ENCODE measurements around the gene KIF26B. TPM values are rescaled to one million over a fixed set of nuclear protein-coding genes. Genes with fewer than 3 reads are reported as not detected.

KIF26B gene
- total RNA-seq, 2 experiments from 2014 or later = not detected

DNA sequence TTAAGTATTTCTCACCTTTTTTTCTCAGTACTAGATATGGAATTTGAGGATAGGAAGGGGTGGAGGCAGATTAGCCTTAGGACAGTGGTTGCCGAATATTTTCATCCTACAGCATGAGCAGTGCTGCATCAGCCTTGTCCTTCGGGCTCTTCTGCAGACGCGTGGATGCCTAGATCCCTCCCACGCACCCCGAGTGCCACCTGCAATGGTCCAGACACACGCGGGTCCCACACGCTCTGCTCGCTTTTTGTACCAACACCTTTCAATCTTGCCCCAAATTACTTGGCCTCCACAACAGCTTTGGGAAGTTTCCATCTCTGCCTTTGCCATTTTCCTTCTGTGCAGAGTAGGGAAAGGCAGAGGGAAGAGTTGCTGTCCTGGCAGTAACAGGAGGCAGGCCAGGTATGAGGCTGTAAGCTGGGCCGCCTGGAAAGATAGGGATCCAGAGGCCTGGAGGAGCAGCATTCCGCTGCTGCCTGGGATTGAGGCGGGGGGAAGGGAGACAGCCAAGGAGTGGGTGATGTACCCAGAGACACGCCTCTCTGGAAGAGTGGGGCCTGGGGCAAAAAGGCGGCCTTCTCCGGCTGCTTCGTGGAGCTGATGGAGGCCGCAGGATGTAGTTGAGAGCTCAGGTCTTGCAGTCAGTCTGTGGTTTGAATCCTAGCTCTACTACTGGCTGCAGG, 467.7 kb downstream of the KIF26B start:
- H3K4me2 ChIP-seq (ENCODE audit: low read length) = no peak overlapping the region
- H3K27ac ChIP-seq (ENCODE audit: low read depth, low read length, poor library complexity, severe bottlenecking) = no peak overlapping the region
- BruUV-seq (replicated peaks) = no TSS peak
- DNase-seq (ENCODE audit: low spot score) = no peak
- ChIA-PET CTCF (ENCODE audit: unreplicated experiment) (no interaction called here), POLR2A (interaction anchor here (0.6 kb wide), 2 partner anchors 43 to 166 kb away, joined by 3 to 6 read pairs; no protein-coding TSS in a partner anchor)
- no peaks in the 10 kb centered on the region for H3K36me3 ChIP-seq (ENCODE audit: insufficient read depth, low read length)
- H3K79me2 ChIP-seq (ENCODE audit: insufficient read depth, low read depth, low read length) = no peaks in the 10 kb centered on the region
- H3K4me1 ChIP-seq (ENCODE audit: insufficient read depth, low read length, poor library complexity, severe bottlenecking) = no peaks in the 10 kb centered on the region
- no peak overlapping the region for H2AFZ ChIP-seq (ENCODE audit: low read length)
- no peak overlapping the region for H3K4me3 ChIP-seq (ENCODE audit: low read depth, low read length, poor library complexity, severe bottlenecking)
- no peaks in the 10 kb centered on the region for H3K9me2 ChIP-seq (ENCODE audit: insufficient read depth, low read length)
- TF ChIP-seq CTCF (conservative IDR thresholded peaks at IDR 0.05; ENCODE audit: low read length) (no peak), EZH2phosphoT487 (IDR thresholded peaks at IDR 0.05; ENCODE audit: borderline replicate concordance, low read depth, low read length) (no peak)
- no peaks in the 10 kb centered on the region for H3K9me3 ChIP-seq (ENCODE audit: low read length)
- intact Hi-C loops (cut with micrococcal nuclease; ENCODE audit: unreplicated experiment) = no loop called here
- H4K20me1 ChIP-seq (ENCODE audit: insufficient read depth, low read length) = no peaks in the 10 kb centered on the region

DNA sequence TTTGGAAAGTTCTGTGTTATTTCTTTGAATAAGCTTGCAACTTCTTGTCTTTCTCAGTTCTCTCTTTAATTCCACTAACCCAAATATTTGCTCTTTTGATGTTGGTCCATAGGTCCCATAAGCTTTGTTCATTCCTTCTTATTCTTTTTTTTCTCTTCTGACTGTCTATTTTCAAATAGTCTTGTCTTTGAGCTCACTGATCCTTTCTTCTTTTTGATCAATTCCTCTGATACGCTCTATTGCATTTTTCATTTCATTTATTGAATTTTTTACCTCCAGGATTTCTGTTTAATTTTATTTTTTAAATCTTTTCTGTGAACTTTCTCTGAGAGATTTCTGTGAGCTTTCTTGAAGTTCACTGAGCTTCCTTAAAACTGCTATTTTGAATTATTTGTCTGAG, 486.6 kb downstream of the KIF26B start:
- no peaks in the 10 kb centered on the region for H3K4me1 ChIP-seq (ENCODE audit: insufficient read depth, low read length, poor library complexity, severe bottlenecking)
- H3K9me3 ChIP-seq (ENCODE audit: low read length) = peaks cover 8% of the 10 kb centered on the region
- H3K9me2 ChIP-seq (ENCODE audit: insufficient read depth, low read length) = no peaks in the 10 kb centered on the region
- DNase-seq (ENCODE audit: low spot score) = no peak
- H3K27ac ChIP-seq (ENCODE audit: low read depth, low read length, poor library complexity, severe bottlenecking) = no peak overlapping the region
- BruUV-seq (replicated peaks) = no TSS peak
- H3K4me3 ChIP-seq (ENCODE audit: low read depth, low read length, poor library complexity, severe bottlenecking) = no peak overlapping the region
- H3K79me2 ChIP-seq (ENCODE audit: insufficient read depth, low read depth, low read length) = no peaks in the 10 kb centered on the region
- ChIA-PET CTCF (ENCODE audit: unreplicated experiment) (no interaction called here), POLR2A (interaction anchor here (0.6 kb wide), 1 partner anchor 938 kb away, joined by 4 read pairs; no protein-coding TSS in a partner anchor)
- no peaks in the 10 kb centered on the region for H4K20me1 ChIP-seq (ENCODE audit: insufficient read depth, low read length)
- TF ChIP-seq CTCF (conservative IDR thresholded peaks at IDR 0.05; ENCODE audit: low read length) (no peak), EZH2phosphoT487 (IDR thresholded peaks at IDR 0.05; ENCODE audit: borderline replicate concordance, low read depth, low read length) (no peak)
- no peak overlapping the region for H2AFZ ChIP-seq (ENCODE audit: low read length)
- no peaks in the 10 kb centered on the region for H3K36me3 ChIP-seq (ENCODE audit: insufficient read depth, low read length)
- intact Hi-C loops (cut with micrococcal nuclease; ENCODE audit: unreplicated experiment) = no loop called here
- H3K4me2 ChIP-seq (ENCODE audit: low read length) = no peak overlapping the region

- Histone ChIP-seq H3K4me3 (ENCODE audit: low read depth, low read length, poor library complexity, severe bottlenecking) (no peak overlapping the region), H3K9me2 (ENCODE audit: insufficient read depth, low read length) (no peaks in the 10 kb centered on the region), H3K4me2 (ENCODE audit: low read length) (no peak overlapping the region), H4K20me1 (ENCODE audit: insufficient read depth, low read length) (no peaks in the 10 kb centered on the region), H3K36me3 (ENCODE audit: insufficient read depth, low read length) (no peaks in the 10 kb centered on the region), H2AFZ (ENCODE audit: low read length) (no peak overlapping the region), H3K9me3 (ENCODE audit: low read length) (peaks cover 8% of the 10 kb centered on the region), H3K79me2 (ENCODE audit: insufficient read depth, low read depth, low read length) (no peaks in the 10 kb centered on the region), H3K4me1 (ENCODE audit: insufficient read depth, low read length, poor library complexity, severe bottlenecking) (no peaks in the 10 kb centered on the region), H3K27ac (ENCODE audit: low read depth, low read length, poor library complexity, severe bottlenecking) (no peak overlapping the region)
- ChIA-PET POLR2A (interaction anchor here (0.7 kb wide), 1 partner anchor 15 kb away, joined by 3 read pairs; no protein-coding TSS in a partner anchor), CTCF (ENCODE audit: unreplicated experiment) (no interaction called here)
- intact Hi-C loops (cut with micrococcal nuclease; ENCODE audit: unreplicated experiment) = no loop called here
- BruUV-seq (replicated peaks) = no TSS peak
- TF ChIP-seq EZH2phosphoT487 (IDR thresholded peaks at IDR 0.05; ENCODE audit: borderline replicate concordance, low read depth, low read length) (no peak), CTCF (conservative IDR thresholded peaks at IDR 0.05; ENCODE audit: low read length) (no peak)
- no peak for DNase-seq (ENCODE audit: low spot score)
These were observed 490.6 kb downstream of the KIF26B start for GRCh38 chr1:245645406-245645805.

All from OCI-LY7 (cell line).